CD1c-positive myeloid dendritic cell (primary cell): ENCODE measurements around the gene DOLK.
A peak's percentile ranks its signal among the peaks of the same experiment; 100 is the strongest.
"Not testable (repeated sequence)": the region's sequence is repeated elsewhere in the genome, so short reads cannot be mapped to it uniquely, and the experiment has no call there.

ENCODE experiments used
- DNase-seq: peaks from one replicate; pipeline ENCODE4 v3.0.0-alpha.2; 2016; ENCODE audit errors: extremely low spot score

The DOLK gene

GRCh38 chr9:128947527-128948301, at the start of gene DOLK, which contains the start of gene NUP188:
Gene DOLK, minus strand, starts transcription at chr9:128947603. Its CDS starts 300 bp downstream, at chr9:128947303.
Gene NUP188, plus strand, starts transcription at chr9:128947699. Its CDS starts 21 bp downstream, at chr9:128947720.
- peak; percentile 100 for DNase-seq

- no peak for DNase-seq
Measured at GRCh38 chr9:128995791-128996190, 48.4 kb upstream of the DOLK start.

GRCh38 chr9:128992995-128993394, 45.6 kb upstream of the DOLK start:
- peak; percentile 4 for DNase-seq

- no peak for DNase-seq
Measured at GRCh38 chr9:128987805-128988204, 40.4 kb upstream of the DOLK start.

GRCh38 chr9:128986671-128987070, 39.3 kb upstream of the DOLK start:
- DNase-seq, result no peak

- DNase-seq, result no peak
Measured at GRCh38 chr9:128983536-128983935, 36.1 kb upstream of the DOLK start.

GRCh38 chr9:128979111-128979510, 31.7 kb upstream of the DOLK start:
- DNase-seq, result no peak

GRCh38 chr9:128972956-128973355, 25.6 kb upstream of the DOLK start:
- DNase-seq, result no peak

GRCh38 chr9:128969491-128969890, 22.1 kb upstream of the DOLK start:
- no peak for DNase-seq

- not testable (repeated sequence) for DNase-seq
Measured at GRCh38 chr9:128961403-128961802, 14.0 kb upstream of the DOLK start.

GRCh38 chr9:128947277-128947526, 201 bp downstream of the DOLK start:
- DNase-seq, result no peak

- peak; percentile 3 for DNase-seq
Measured at GRCh38 chr9:128946571-128947276, 679 bp downstream of the DOLK start.

GRCh38 chr9:128945798-128946501, 1.5 kb downstream of the DOLK start:
- DNase-seq, result no peak

- DNase-seq, result not testable (repeated sequence)
Measured at GRCh38 chr9:128944966-128945365, 2.4 kb downstream of the DOLK start.

- no peak for DNase-seq
Measured at GRCh38 chr9:128943832-128944620, 3.4 kb downstream of the DOLK start.

GRCh38 chr9:128940946-128941755, 6.3 kb downstream of the DOLK start:
- no peak for DNase-seq

- DNase-seq, result no peak
Measured at GRCh38 chr9:128940271-128940921, 7.0 kb downstream of the DOLK start.

- DNase-seq, result no peak
Measured at GRCh38 chr9:128937310-128938165, 9.9 kb downstream of the DOLK start.

- no peak for DNase-seq
Measured at GRCh38 chr9:128936171-128936865, 11.1 kb downstream of the DOLK start.
